ENCODE results near the gene HID1.

DNA sequence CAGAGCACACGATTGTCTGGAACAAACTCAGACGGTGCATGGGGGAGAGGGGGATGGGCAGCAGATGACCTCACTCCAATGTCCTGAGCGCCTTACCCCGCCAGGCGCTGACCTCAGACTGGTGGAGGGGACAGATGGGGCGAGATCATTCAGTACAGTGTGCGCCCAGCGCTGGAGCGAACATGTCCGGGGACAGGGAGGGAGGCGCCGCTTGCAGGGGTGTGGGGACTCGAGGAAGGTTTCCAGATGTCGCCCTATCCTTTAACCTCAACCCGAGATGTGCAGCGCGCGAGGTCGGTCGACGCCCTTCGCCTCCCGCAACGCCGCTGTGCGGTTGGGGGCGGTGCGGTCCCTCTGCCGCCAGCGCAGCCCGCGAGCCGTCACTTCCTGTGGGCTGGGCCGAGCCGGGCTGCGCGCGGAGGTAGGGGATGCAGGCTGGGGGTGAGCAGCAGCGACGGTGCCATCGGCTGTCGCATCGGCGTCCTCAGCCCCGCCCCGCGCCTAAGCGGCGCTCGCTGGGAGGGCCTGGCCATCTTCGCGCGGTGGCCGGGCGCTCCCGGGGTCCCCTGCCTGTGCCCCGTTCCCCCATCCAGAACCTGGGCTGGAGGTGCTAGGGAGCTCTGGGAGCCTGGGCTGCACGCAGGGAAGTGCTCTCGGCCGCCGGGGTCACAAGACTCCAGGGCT lies 9.6 kb upstream of the HID1 start:
- no peak for TF ChIP-seq RAD21 (conservative IDR thresholded peaks at IDR 0.05)
- TF ChIP-seq EZH2 (IDR thresholded peaks at IDR 0.05; ENCODE audit: borderline replicate concordance, insufficient read depth, low read length, poor library complexity, severe bottlenecking) = no peak
- peak; percentile 71 for TF ChIP-seq EP300 (conservative IDR thresholded peaks at IDR 0.05; ENCODE audit: poor library complexity, severe bottlenecking)
- TF ChIP-seq, protein P1, sequence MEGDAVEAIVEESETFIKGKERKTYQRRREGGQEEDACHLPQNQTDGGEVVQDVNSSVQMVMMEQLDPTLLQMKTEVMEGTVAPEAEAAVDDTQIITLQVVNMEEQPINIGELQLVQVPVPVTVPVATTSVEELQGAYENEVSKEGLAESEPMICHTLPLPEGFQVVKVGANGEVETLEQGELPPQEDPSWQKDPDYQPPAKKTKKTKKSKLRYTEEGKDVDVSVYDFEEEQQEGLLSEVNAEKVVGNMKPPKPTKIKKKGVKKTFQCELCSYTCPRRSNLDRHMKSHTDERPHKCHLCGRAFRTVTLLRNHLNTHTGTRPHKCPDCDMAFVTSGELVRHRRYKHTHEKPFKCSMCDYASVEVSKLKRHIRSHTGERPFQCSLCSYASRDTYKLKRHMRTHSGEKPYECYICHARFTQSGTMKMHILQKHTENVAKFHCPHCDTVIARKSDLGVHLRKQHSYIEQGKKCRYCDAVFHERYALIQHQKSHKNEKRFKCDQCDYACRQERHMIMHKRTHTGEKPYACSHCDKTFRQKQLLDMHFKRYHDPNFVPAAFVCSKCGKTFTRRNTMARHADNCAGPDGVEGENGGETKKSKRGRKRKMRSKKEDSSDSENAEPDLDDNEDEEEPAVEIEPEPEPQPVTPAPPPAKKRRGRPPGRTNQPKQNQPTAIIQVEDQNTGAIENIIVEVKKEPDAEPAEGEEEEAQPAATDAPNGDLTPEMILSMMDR (IDR thresholded peaks at IDR 0.05; ENCODE audit: poor library complexity, severe bottlenecking) = peak; percentile 60
- peak; percentile 84 for TF ChIP-seq TAF1 (IDR thresholded peaks at IDR 0.05; ENCODE audit: low read depth)
- TF ChIP-seq, protein P2, sequence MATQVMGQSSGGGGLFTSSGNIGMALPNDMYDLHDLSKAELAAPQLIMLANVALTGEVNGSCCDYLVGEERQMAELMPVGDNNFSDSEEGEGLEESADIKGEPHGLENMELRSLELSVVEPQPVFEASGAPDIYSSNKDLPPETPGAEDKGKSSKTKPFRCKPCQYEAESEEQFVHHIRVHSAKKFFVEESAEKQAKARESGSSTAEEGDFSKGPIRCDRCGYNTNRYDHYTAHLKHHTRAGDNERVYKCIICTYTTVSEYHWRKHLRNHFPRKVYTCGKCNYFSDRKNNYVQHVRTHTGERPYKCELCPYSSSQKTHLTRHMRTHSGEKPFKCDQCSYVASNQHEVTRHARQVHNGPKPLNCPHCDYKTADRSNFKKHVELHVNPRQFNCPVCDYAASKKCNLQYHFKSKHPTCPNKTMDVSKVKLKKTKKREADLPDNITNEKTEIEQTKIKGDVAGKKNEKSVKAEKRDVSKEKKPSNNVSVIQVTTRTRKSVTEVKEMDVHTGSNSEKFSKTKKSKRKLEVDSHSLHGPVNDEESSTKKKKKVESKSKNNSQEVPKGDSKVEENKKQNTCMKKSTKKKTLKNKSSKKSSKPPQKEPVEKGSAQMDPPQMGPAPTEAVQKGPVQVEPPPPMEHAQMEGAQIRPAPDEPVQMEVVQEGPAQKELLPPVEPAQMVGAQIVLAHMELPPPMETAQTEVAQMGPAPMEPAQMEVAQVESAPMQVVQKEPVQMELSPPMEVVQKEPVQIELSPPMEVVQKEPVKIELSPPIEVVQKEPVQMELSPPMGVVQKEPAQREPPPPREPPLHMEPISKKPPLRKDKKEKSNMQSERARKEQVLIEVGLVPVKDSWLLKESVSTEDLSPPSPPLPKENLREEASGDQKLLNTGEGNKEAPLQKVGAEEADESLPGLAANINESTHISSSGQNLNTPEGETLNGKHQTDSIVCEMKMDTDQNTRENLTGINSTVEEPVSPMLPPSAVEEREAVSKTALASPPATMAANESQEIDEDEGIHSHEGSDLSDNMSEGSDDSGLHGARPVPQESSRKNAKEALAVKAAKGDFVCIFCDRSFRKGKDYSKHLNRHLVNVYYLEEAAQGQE (IDR thresholded peaks at IDR 0.05; ENCODE audit: borderline replicate concordance) = peak; percentile 65
- peak; percentile 23 for TF ChIP-seq SMC3 (conservative IDR thresholded peaks at IDR 0.05; ENCODE audit: poor library complexity)

Measured in neural cell (in vitro differentiated cells).